Measurements from ENCODE around the gene CALD1. TPM values are rescaled to one million over a fixed set of nuclear protein-coding genes. Genes with fewer than 3 reads are reported as not detected.

Gene CALD1
- total RNA-seq, 1 experiment from 2014 or later: 147 TPM

GRCh38 chr7:134767520-134768168 is 11.8 kb upstream of the CALD1 start:
- no peak overlapping the region for H3K27ac Mint-ChIP-seq
- ChIA-PET CTCF (interaction anchor here (1.1 to 1.4 kb wide), 3 partner anchors 9 to 218 kb away, joined by 3 read pairs; partner anchors contain the start of gene AGBL3), POLR2A (interaction anchor here (1.4 kb wide), 1 partner anchor 123 kb away, joined by 3 read pairs; no protein-coding TSS in a partner anchor)
- DNase-seq (ENCODE audit: low spot score) (no peak), ATAC-seq (no peak)
- no peak overlapping the region for H3K4me3 Mint-ChIP-seq
- H3K4me1 Mint-ChIP-seq: peaks cover 21% of the 10 kb centered on the region
- TF ChIP-seq PRRX2 (CRISPR knock-in tag; IDR thresholded peaks at IDR 0.05) (no peak), ZNF263 (CRISPR knock-in tag; IDR thresholded peaks at IDR 0.05; ENCODE audit: low read depth) (no peak), ZNF671 (CRISPR knock-in tag; IDR thresholded peaks at IDR 0.05) (no peak), IRF2 (CRISPR knock-in tag; IDR thresholded peaks at IDR 0.05; ENCODE audit: borderline replicate concordance, low read depth) (no peak), SMAD4 (CRISPR knock-in tag; IDR thresholded peaks at IDR 0.05) (no peak), SP1 (CRISPR knock-in tag; conservative IDR thresholded peaks at IDR 0.05) (no peak), E2F5 (CRISPR knock-in tag; IDR thresholded peaks at IDR 0.05) (no peak), ELF4 (CRISPR knock-in tag; IDR thresholded peaks at IDR 0.05; ENCODE audit: low read depth) (no peak), ZBTB43 (CRISPR knock-in tag; IDR thresholded peaks at IDR 0.05) (no peak), ZNF423 (CRISPR knock-in tag; IDR thresholded peaks at IDR 0.05) (no peak), TEAD1 (CRISPR knock-in tag; IDR thresholded peaks at IDR 0.05) (no peak), ZNF121 (CRISPR knock-in tag; IDR thresholded peaks at IDR 0.05) (no peak), GABPB1 (CRISPR knock-in tag; IDR thresholded peaks at IDR 0.05) (no peak), CBFB (CRISPR knock-in tag; IDR thresholded peaks at IDR 0.05; ENCODE audit: low read depth) (no peak), MXD4 (CRISPR knock-in tag; IDR thresholded peaks at IDR 0.05; ENCODE audit: borderline replicate concordance) (no peak)
- no peaks in the 10 kb centered on the region; the same call in 1 of the 2 replicates for H3K36me3 Mint-ChIP-seq
- peaks cover 7% of the 10 kb centered on the region for H3K9me3 Mint-ChIP-seq
- H3K27me3 Mint-ChIP-seq (ENCODE audit: low read depth): no peaks in the 10 kb centered on the region; the same call in 1 of the 2 replicates

DNA sequence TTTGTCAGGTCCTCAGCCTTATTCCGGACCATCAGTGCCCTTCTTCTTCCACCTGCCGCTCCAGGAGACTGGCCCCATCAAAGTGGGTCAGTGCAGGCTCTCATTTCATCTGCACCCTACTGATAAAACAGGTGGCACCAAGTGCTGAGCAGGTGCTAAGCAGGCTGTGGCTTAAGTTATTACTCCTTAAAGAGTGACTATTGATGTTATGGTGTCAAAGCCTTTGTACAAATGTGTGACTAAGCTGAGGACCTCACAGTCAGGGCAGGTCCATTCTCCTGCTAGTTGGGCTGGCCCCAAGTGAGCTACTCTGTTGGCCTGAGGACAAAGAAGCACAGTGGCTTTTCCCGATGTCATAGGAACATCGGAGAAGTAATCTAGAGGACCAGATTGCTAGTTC is 11.2 kb upstream of the CALD1 start:
- TF ChIP-seq GABPB1 (CRISPR knock-in tag; IDR thresholded peaks at IDR 0.05) (no peak), ZNF138 (CRISPR knock-in tag; conservative IDR thresholded peaks at IDR 0.05) (no peak), ZBTB21 (CRISPR knock-in tag; IDR thresholded peaks at IDR 0.05; ENCODE audit: borderline replicate concordance) (no peak), SOX15 (CRISPR knock-in tag; IDR thresholded peaks at IDR 0.05) (no peak), PREB (CRISPR knock-in tag; IDR thresholded peaks at IDR 0.05; ENCODE audit: borderline replicate concordance) (no peak)
- Mint-ChIP-seq H3K36me3 (no peaks in the 10 kb centered on the region; the same call in 1 of the 2 replicates), H3K4me3 (no peak overlapping the region), H3K27me3 (ENCODE audit: low read depth) (no peaks in the 10 kb centered on the region; the same call in 1 of the 2 replicates), H3K4me1 (peaks cover 21% of the 10 kb centered on the region), H3K27ac (no peak overlapping the region), H3K9me3 (peaks cover 7% of the 10 kb centered on the region)
- ATAC-seq (no peak), DNase-seq (ENCODE audit: low spot score) (no peak)
- CTCF ChIA-PET: no interaction called here
- POLR2A ChIA-PET: interaction anchor here (1.4 kb wide), 1 partner anchor 123 kb away, joined by 3 read pairs; no protein-coding TSS in a partner anchor

- H3K36me3 Mint-ChIP-seq: no peaks in the 10 kb centered on the region
Observed at GRCh38 chr7:134770676-134771075, 8.8 kb upstream of the CALD1 start.

More at GRCh38 chr7:134770676-134771075, 8.8 kb upstream of the CALD1 start:
- ChIA-PET POLR2A (no interaction called here), CTCF (no interaction called here)
- Mint-ChIP-seq H3K4me3 (no peak overlapping the region), H3K27ac (no peak overlapping the region), H3K9me3 (no peaks in the 10 kb centered on the region), H3K27me3 (ENCODE audit: low read depth) (no peaks in the 10 kb centered on the region), H3K4me1 (peaks cover 21% of the 10 kb centered on the region)
- DNase-seq (ENCODE audit: low spot score) (no peak), ATAC-seq (no peak)
- no peak for TF ChIP-seq MXD4 (CRISPR knock-in tag; IDR thresholded peaks at IDR 0.05; ENCODE audit: borderline replicate concordance)

All from WTC11 (cell line).